Mesendoderm (in vitro differentiated cells): ENCODE results near the gene RTL10.

Experiments
- DNase-seq: peaks from one replicate; pipeline ENCODE4 v3.0.0; 2013
- H2AK5ac ChIP-seq: 2 replicates; pipeline ENCODE4 v1.6.1; 2013; ENCODE audit warnings: low read length, inconsistent platforms
- H2BK120ac ChIP-seq: 2 replicates; pipeline ENCODE4 v1.6.1; 2013; ENCODE audit warnings: low read depth, mild to moderate bottlenecking, low read length, moderate library complexity, mixed read lengths
- H2BK15ac ChIP-seq: replicated peaks from 2 replicates; pipeline ENCODE4 v1.6.1; 2013; ENCODE audit warnings: low read depth, mild to moderate bottlenecking, moderate library complexity
- H2BK5ac ChIP-seq: 2 replicates; pipeline ENCODE4 v1.6.1; 2013; ENCODE audit warnings: low read length, inconsistent platforms
- H3K18ac ChIP-seq: 2 replicates; pipeline ENCODE4 v1.6.1; 2013; ENCODE audit warnings: mild to moderate bottlenecking, low read length, mixed read lengths
- H3K23ac ChIP-seq: one replicate; pipeline ENCODE4 v1.6.1; 2013; ENCODE audit warnings: low read length
- H3K27ac ChIP-seq: 2 replicates; pipeline ENCODE4 v1.5.1; 2013; ENCODE audit warnings: low read depth, mild to moderate bottlenecking, inconsistent platforms, low read length, moderate library complexity
- H3K27me3 ChIP-seq: 2 replicates; pipeline ENCODE4 v1.6.1; 2013; ENCODE audit warnings: low read length, control low read depth, mild to moderate bottlenecking, inconsistent platforms; ENCODE audit not compliant: insufficient read depth, poor library complexity
- H3K36me3 ChIP-seq: 2 replicates; pipeline ENCODE4 v1.6.1; 2013; ENCODE audit warnings: low read length, inconsistent platforms; ENCODE audit not compliant: control insufficient read depth, insufficient read depth
- H3K4ac ChIP-seq: one replicate; pipeline ENCODE4 v1.6.1; 2013; ENCODE audit warnings: low read depth, mild to moderate bottlenecking, low read length, moderate library complexity
- H3K4me1 ChIP-seq: 2 replicates; pipeline ENCODE4 v1.6.1; 2013; ENCODE audit warnings: low read depth, low read length, inconsistent platforms; ENCODE audit not compliant: control insufficient read depth
- H3K4me2 ChIP-seq: 2 replicates; pipeline ENCODE4 v1.6.1; 2013; ENCODE audit warnings: low read length
- H3K4me3 ChIP-seq: 2 replicates; pipeline ENCODE4 v1.5.1; 2013; ENCODE audit warnings: mild to moderate bottlenecking, low read length
- H3K56ac ChIP-seq: one replicate; pipeline ENCODE4 v1.6.1; 2013; ENCODE audit warnings: low read length
- H3K79me1 ChIP-seq: 2 replicates; pipeline ENCODE4 v1.6.1; 2013; ENCODE audit warnings: low read length, inconsistent platforms
- H3K79me2 ChIP-seq: 2 replicates; pipeline ENCODE4 v1.6.1; 2013; ENCODE audit warnings: mild to moderate bottlenecking, low read length; ENCODE audit not compliant: control insufficient read depth, insufficient read depth
- H3K9ac ChIP-seq: 2 replicates; pipeline ENCODE4 v1.6.1; 2013; ENCODE audit warnings: low read length, inconsistent platforms
- H4K5ac ChIP-seq: one replicate; pipeline ENCODE4 v1.6.1; 2013; ENCODE audit warnings: low read length
- H4K8ac ChIP-seq: one replicate; pipeline ENCODE4 v1.6.1; 2013; ENCODE audit warnings: low read depth, mild to moderate bottlenecking, control low read depth, low read length, moderate library complexity
- WGBS: extraction: QIAGEN DNeasy Blood & Tissue Kit; methylation state at CpG from one replicate; pipeline ENCODE4 v1.1.7; 2013; ENCODE audit warnings: low lambda C conversion rate, missing lambda C conversion rate; ENCODE audit not compliant: insufficient coverage; ENCODE audit errors: extremely low coverage; 5-methylcytosine and 5-hydroxymethylcytosine counted together

RTL10 gene

GRCh38 chr22:19807914-19808872 is 46.5 kb downstream of the RTL10 start:
- Histone ChIP-seq H2BK5ac (no peak overlapping the region), H3K27me3 (no peaks in the 10 kb centered on the region), H4K5ac (no peak overlapping the region), H3K79me1 (no peaks in the 10 kb centered on the region), H3K4me1 (no peaks in the 10 kb centered on the region), H3K4ac (no peak overlapping the region), H3K9ac (no peak overlapping the region), H3K56ac (no peak overlapping the region), H3K23ac (no peak overlapping the region), H4K8ac (no peak overlapping the region), H2BK15ac (no peak overlapping the region), H3K4me2 (no peak overlapping the region), H2BK120ac (no peak overlapping the region), H3K4me3 (no peak overlapping the region), H3K79me2 (no peaks in the 10 kb centered on the region), H2AK5ac (no peak overlapping the region), H3K27ac (no peak overlapping the region), H3K36me3 (no peaks in the 10 kb centered on the region), H3K18ac (no peak overlapping the region)
- DNase-seq: no peak
- WGBS: no CpG with 5 or more reads among the region's 20 CpGs

GRCh38 chr22:19807161-19807913 is 47.3 kb downstream of the RTL10 start:
- no peak for DNase-seq
- H3K4me1 ChIP-seq: no peaks in the 10 kb centered on the region
- H3K18ac ChIP-seq: no peak overlapping the region
- no peak overlapping the region for H3K23ac ChIP-seq
- no CpG with 5 or more reads among the region's 15 CpGs for WGBS
- no peak overlapping the region for H3K27ac ChIP-seq
- no peak overlapping the region for H3K4me2 ChIP-seq
- no peak overlapping the region for H3K9ac ChIP-seq
- no peaks in the 10 kb centered on the region for H3K79me1 ChIP-seq
- no peak overlapping the region for H4K5ac ChIP-seq
- H3K27me3 ChIP-seq: no peaks in the 10 kb centered on the region
- no peak overlapping the region for H4K8ac ChIP-seq
- no peak overlapping the region for H2AK5ac ChIP-seq
- no peak overlapping the region for H3K56ac ChIP-seq
- no peak overlapping the region for H3K4me3 ChIP-seq
- no peaks in the 10 kb centered on the region for H3K36me3 ChIP-seq
- no peaks in the 10 kb centered on the region for H3K79me2 ChIP-seq
- no peak overlapping the region for H2BK120ac ChIP-seq
- H2BK5ac ChIP-seq: no peak overlapping the region
- no peak overlapping the region for H3K4ac ChIP-seq
- no peak overlapping the region for H2BK15ac ChIP-seq

GRCh38 chr22:19806213-19807160 is 48.2 kb downstream of the RTL10 start:
- no peak overlapping the region for H3K9ac ChIP-seq
- H3K4ac ChIP-seq: no peak overlapping the region
- H3K27me3 ChIP-seq: no peaks in the 10 kb centered on the region
- H3K4me3 ChIP-seq: no peak overlapping the region
- no peak for DNase-seq
- H2BK5ac ChIP-seq: no peak overlapping the region
- no peak overlapping the region for H2BK15ac ChIP-seq
- no peak overlapping the region for H3K56ac ChIP-seq
- no peaks in the 10 kb centered on the region for H3K79me2 ChIP-seq
- H3K4me2 ChIP-seq: no peak overlapping the region
- no peak overlapping the region for H2AK5ac ChIP-seq
- no peak overlapping the region for H3K27ac ChIP-seq
- H3K36me3 ChIP-seq: no peaks in the 10 kb centered on the region
- H3K18ac ChIP-seq: no peak overlapping the region
- H4K5ac ChIP-seq: no peak overlapping the region
- WGBS: no CpG with 5 or more reads among the region's 38 CpGs
- H4K8ac ChIP-seq: no peak overlapping the region
- H3K23ac ChIP-seq: no peak overlapping the region
- no peaks in the 10 kb centered on the region for H3K4me1 ChIP-seq
- no peak overlapping the region for H2BK120ac ChIP-seq
- no peaks in the 10 kb centered on the region for H3K79me1 ChIP-seq

GRCh38 chr22:19805821-19806212 is 48.9 kb downstream of the RTL10 start:
- H2BK5ac ChIP-seq: no peak overlapping the region
- H3K23ac ChIP-seq: no peak overlapping the region
- no peak overlapping the region for H3K9ac ChIP-seq
- H4K5ac ChIP-seq: no peak overlapping the region
- no peak overlapping the region for H3K4me3 ChIP-seq
- no peak for DNase-seq
- H3K4ac ChIP-seq: no peak overlapping the region
- H3K4me1 ChIP-seq: no peaks in the 10 kb centered on the region
- no peak overlapping the region for H4K8ac ChIP-seq
- no peaks in the 10 kb centered on the region for H3K36me3 ChIP-seq
- no peak overlapping the region for H3K18ac ChIP-seq
- H2BK15ac ChIP-seq: no peak overlapping the region
- H2BK120ac ChIP-seq: no peak overlapping the region
- no peak overlapping the region for H3K4me2 ChIP-seq
- H3K27me3 ChIP-seq: no peaks in the 10 kb centered on the region
- H3K27ac ChIP-seq: no peak overlapping the region
- H3K79me1 ChIP-seq: no peaks in the 10 kb centered on the region
- H3K79me2 ChIP-seq: no peaks in the 10 kb centered on the region
- no peak overlapping the region for H2AK5ac ChIP-seq
- no CpG with 5 or more reads among the region's 8 CpGs for WGBS
- no peak overlapping the region for H3K56ac ChIP-seq
